ENCODE data around the gene FAM20C.

Gene FAM20C

DNA sequence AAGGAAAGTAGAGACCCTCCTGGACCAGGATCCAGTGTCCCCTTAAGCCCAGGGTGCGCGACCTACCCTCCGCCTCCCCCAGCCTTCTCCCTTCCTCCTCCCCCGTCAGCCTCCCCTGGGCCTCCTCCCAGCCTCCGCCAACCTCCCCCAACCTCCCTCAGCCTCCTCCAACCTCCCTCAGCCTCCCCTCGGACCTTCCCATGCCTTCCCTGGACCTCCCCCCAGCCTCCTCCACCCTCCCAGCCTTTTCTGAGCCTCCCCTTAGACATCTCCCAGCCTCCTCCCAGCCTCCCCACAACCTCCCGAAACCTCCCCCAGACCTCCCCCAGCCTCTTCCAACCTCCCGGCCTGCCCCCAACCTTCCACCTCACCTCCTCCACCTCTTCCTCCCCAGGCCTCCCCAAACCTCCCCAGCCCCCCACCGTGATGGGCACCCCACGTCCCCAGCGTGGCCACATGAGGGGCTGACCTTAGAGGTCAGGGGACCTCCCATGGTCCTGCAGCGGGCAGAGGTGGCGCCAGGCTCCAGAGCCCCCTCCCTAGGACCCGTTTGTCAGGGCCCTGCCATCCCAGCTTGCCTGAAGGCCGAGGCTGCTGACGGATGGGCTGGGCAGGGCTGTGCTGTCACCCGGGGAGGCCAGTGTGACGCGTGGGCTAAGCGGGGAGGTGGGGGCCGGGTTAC, 18.8 kb downstream of the FAM20C start:
- DNase-seq = no peak

DNA sequence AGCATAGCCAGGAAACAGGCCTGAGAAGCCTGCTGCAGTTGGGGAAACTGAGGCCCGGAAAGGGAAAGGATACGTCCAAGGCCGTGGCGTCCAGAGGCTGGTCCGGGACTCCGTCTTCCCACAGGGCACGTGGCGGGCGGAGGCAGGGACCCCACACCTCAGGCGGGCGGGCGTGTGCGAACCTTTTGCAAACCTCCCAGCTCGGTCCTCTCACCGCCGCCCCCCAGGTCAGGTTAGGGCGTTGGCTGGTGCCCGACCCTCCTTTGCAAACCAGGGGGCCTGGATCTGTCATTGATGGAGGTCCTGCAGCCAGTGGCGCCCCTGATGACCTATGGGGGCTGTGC, 19.3 kb downstream of the FAM20C start:
- DNase-seq = no peak

DNA sequence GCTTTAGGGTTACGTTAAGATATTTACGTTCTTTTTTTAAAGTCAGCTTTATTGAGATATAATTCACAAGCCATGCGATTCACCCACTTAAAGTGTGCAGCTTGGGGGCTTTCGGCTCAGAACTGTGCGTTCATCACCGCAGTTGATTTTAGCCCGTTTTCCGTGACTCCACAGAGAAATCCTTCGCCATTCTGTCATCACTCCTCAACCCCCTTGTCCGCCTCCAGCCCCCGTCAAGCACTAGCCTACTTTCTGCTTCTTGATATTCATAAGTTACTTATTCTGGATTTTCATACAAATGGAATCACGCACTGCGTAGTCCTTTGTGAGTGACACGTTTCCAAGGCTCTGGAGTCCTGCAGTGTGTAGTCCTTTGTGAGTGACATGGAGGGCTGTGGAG, 20.4 kb downstream of the FAM20C start:
- DNase-seq = no peak

DNA sequence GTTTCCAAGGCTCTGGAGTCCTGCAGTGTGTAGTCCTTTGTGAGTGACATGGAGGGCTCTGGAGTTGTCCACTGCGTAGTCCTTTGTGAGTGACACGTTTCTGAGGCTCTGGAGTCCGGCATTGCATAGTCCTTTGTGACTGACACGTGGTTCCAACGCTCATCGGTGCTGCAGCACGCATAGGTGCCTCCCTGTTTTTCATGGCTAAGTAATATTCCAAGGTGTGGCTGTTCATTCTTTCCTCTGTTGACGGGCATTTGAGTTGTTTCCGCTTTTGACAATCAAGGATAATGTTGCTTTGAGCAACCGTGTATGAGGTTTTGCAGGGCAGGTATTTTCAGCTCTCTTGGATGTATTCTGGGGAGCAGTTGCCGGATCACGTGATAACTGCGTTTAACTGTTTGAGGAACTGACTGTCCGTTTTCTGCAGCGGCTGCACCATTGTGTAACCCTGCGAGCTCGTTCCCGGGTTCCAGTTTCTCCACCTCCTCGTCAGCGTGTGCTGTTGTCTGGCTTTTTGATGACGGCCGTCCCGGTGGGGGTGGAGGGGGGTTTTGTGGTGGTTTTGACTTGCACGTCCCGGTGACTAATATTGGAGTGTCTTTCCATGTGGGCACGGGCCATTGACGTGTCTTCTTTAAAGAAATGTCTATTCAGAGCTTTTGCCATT, 21.1 kb downstream of the FAM20C start:
- no peak for DNase-seq

DNA sequence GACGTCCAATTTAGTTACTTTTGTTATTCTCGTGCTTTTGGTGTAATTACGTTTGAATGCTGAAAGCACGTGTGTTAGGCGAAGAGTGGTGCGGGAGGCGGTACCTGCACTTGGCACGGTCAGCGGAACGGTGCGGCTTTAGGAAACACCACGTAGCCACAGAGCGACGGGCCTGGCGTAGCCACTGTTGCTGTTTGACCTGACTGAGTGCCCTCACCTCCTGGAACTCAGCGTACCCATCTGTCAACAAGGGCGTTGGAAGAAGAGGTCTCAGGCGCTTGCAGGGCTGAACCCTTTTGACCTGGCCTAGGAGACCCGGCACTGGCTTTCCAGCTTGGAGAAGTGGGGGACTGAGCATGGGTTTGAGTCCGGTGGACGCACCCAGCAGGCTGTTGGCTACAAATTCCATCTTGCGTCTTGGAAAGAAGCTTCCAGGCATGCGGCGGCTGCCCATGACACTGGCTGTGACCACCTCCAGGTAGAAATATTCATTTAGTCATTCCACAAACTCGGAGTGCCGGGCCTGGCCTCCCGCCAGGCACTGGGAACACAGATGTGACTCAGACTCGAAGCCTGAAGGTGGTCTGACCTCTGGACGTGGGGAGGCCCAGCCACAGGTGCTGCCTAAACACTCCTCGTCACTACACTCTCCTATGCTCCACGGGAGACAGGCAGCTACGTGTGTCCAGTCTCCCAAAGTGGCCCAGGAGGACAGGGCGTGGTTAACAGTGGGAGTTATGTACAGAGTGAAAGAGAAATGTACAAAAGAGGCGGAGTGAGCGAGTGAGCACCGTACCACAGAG, 22.2 kb downstream of the FAM20C start:
- no peak for DNase-seq

DNA sequence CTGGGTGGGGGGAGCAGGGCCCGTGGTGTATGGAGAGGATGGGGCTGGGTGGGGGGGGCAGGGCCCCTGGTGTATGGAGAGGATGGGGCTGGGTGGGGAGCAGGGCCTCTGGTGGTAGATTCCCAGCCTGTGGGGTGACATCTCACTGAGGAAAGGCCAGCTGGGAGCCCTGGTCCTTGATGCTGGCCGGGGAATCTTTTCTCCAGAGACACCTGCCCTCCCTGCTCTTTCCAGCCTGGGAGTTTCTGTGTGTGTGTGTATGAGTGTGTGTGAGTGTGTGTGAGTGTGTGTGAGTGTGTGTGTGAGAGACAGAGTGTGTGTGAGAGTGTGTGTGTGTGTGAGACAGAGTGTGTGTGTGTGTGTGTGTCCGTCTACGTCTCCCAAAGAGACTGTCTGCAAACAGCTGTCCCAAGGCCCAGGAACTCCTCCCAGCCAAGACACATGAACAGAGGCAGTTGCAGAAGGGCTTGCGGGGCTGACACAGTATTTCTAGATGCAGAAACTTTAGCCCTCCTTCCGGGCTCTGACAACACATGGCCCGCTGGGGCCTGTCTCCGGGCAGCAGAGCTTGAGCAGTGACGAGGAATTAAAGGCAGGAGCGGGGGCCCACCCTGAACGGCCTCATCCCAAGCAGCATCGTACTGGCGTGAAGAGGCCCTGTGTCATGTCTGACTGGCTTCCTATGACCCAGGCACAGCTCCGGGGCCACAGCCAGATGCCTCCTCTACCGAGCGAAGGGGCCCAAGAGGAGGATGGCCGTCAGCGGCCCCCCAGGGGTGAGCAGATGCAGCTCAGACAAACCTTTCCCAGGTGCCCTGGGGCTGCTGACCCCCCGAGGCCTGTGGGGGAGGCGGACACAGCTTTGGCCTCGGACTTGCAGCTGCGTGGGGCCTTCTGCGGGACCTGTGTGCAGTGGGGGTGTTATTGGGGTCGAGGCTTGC, 24.3 kb downstream of the FAM20C start:
- no peak for DNase-seq

DNA sequence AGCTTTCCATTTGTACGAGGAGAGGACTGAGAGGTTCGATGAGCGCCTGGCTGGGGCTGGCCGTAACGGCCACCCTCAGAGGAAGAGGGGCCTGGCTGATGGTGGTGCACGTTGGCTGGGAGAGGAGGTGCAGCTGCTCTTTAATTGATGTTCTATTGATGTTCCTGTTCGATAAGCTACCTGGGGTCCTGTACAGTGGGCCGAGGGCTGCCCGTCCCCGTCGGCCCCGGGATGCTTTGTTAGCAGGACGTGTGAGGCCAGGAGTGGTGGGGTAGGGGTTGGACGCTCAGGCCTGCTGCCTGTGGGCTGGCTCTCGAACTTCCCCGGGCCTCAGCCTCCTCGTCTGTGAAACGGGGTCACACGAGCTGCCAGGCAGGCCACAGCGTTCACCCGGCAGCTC, 25.4 kb downstream of the FAM20C start:
- DNase-seq = no peak

DNA sequence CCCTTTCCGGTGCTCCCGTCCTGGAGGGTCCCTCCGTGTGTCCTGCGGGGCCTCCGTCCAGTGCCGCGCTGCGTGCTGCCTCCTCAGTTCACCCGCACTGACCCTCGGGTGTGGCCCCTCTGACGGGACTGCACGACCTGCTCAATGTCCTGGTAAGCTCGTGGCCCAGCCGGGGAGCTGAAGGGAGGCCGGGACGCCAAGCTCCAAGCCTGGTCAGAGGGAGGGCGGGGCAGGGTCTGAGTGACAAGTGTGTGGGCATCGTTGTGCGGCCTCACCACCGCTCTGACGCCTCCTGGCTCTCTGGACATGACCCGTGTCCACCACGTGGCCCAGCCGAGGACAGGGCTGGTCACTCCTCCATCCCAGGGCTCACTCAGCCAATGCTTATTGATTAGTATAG, 25.9 kb downstream of the FAM20C start:
- no peak for DNase-seq

DNA sequence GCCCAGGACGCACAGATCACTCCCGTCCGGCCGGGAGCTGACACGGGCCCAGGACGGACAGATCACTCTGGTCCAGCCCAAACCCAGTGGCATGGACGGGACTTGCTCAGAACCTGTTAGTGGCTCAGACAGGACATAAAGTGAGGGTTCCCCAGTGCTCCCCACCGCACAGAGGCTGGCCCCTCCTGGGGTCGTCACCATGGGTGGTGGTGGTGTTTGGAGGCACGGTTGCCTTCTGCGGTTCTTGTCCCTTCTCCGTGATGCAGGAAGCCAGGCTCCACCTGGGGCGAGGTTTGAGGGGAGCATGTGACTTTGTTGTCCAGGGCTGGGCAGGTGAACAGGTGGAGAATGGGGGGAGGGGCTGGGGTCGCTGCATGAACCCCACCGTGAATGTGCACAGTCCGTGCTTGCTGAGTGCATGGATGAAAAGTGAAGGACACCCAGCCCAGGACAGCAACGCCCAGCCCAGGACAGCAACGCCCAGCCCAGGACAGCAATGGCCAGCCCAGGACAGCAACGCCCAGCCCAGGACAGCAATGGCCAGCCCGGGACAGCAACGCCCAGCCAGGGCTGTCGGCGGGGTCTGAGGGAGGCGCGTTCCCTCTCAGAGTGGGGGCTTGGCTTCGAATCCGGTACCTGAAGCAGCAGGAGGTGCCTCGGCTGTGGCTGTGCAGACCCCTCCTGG, 26.7 kb downstream of the FAM20C start:
- DNase-seq = no peak

DNA sequence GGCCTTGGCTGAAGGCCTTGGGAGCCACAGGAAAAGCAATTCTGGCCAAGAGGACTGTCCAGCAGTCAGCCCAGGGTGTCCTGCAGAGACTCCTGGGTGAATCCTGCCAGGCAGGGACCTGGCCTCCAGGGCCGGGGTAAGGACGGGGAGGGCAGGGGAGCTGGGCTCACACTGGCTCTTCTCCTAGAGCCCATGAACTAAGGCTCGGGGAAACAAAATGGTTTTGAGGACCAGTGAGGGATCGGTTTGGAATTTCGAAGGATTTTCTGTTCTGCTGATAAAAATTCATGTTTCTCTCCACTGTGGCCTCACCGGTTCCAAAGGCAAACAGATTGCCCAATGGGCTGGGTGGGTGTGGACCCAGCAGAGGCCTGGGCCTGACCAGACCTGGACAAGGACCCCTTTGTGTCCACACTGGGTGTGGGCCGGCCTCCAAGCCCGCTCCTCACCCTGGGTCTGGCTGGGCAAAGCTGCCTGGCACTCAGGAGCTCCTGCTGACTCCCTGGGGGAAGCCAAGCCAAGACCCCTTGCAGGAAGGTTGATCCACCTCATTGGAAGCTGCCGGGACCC, 27.3 kb downstream of the FAM20C start:
- no peak for DNase-seq

DNA sequence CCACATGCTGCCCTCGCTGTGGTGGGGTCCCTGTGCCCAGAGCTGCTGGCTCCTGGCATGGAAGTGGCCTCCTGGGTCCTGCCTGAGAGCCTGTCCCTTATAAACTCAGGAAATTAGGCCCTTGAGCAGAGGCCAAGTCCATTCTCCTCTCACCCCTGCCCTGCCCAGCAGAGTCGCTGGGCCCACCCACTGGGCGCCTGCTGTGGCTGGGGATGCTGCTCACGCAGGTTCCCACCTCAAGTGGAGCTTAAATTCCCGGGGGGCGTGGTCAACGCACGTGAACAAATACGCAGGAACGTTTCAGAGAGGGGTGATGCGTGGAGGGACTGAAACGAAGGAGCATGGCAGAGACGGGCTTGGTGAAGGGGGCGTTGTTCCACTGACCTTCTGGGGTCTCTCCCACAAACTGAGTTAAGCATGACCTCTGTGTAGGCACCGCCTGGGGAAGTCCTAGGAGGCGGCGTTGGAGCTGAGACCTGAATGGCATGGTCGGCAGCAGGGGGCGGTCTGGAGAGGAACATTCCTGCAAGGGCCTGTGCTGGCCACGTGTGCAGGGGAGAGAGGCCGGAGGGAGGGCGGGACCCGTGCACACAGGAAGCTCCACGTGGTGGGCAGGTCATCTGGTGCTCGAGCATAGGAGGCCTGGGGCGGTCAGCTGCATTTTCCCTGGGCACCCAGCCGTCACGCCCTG, 27.9 kb downstream of the FAM20C start:
- DNase-seq = no peak

DNA sequence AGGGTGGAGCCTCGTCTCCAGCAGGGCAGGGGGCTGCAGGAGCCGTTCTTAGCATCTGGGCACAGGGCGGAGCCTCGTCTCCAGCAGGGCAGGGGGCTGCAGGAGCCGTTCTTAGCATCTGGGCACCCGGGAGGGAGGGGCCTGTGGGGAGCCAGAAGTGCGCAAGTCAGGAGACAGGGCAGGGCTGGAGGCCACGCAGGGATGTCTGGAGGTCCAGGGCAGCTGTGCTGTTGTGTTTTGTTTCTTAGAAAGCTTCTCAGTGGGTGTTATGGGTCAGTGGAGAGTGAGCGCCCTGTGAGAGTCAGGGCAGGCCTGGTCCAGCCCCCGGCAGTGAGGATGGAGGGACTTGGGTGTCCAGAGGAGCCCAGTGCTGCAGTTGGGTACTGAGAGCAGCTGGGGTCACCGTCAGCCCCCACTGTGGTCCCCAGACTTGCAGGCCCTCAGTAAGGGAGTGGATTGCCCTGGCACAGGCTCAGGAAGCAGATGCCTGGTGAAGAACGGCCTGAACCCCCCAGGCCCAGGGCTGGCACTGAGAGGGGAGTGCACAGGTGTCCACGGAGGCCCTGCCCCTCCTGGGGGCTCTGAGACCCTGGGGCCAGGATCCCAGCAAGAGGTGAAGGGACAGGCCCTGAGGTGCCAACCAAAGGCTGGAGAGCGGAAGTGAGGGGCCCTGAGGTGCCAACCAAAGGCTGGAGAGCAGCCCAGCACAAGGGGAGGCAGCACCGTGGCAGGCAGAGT, 29.8 kb downstream of the FAM20C start:
- DNase-seq = no peak

DNA sequence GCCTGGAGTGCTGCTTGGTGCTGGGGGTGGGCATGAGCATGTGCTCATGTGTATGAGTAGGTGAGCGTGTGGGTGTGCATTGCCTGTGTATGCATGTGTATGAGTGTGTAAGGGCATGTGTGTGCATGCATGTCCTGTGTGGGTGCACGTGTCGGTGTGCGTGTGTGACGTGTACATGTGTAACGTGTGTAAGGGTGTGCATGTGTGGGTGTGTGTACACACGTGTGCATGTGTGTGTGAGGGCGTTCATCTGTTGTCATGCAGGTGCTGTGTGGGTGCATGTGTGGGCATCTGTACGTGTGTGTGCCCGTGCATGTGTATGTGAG, 30.3 kb downstream of the FAM20C start:
- no peak for DNase-seq

DNA sequence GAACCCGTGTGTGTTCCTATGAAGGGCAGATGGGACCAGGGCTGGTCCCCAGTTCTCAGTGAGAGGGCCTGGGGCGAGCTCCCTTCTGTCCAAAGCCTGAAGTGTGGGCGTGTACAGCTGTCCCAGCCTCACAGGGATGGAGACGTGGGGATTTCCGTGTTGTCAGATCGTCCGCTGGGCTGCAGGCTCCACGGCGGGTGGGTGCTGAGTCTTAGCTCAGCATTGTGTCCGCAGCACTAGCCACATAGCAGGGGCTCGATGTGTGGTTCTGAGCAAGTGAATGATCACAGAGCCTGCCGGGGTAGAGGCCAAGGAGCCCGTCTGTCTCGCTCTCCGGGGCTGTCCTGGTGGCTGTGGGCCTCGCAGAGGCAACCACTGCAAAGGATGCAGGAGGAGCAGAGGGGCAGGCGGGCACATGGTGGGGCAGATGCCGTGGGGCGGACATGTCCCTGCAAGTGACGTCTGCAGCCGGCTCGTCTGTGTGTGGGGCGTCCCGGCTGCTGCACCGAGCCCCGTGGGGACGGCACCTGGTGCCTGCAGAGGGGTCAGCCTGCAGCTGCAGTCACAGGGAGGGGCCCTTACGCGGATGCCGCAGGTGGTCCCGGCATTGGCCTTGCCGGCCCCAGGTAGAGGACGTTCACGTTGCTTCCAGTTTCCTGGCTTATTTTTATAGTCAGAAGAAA, 30.9 kb downstream of the FAM20C start:
- DNase-seq = no peak

DNA sequence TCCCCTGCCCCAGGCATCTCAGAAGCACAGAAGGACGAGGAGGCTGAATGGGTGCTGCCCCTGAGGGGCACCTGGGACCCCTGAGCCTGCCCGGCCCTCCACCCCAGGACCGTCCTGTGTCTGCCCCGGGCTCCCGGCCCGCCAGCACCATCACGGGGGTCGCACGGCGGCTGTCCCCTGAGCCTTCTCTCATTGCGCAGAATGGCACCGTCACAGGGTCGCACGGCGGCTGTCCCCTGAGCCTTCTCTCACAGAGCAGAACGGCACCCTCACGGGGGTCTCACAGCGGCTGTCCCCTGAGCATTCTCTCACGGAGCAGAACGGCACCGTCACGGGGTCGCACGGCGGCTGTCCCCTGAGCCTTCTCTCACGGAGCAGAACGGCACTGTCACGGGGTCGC, 31.5 kb downstream of the FAM20C start:
- no peak for DNase-seq

DNA sequence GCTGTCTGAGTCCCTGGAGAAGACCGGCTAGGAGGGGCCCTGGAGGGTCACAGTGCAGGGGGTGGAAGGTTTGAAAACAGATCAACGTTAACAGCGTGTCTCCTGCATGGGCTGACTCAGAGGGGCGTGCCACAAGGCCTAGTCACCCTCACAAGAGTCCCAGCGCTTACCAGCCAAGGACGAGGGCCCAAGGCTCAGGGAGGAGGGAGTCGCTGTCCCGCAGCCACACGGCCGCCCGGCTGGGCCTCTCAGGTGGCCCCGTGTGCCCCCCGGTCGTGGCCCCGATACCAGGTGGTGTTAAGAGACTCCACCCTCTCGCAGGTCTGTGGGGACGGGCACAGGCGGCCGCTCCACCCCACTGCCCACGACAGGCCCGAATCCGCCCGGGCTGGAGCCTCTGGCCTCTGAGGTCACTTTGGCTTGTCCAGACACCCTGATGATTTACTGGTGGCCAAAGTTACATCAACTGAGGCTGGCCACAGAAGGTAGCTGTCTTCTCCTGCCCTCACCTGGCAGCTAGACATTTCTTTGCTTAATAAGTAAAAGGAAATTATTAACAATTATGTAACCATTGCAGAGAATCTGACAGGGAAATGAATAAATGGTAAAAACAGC, 34.0 kb downstream of the FAM20C start:
- no peak for DNase-seq

DNA sequence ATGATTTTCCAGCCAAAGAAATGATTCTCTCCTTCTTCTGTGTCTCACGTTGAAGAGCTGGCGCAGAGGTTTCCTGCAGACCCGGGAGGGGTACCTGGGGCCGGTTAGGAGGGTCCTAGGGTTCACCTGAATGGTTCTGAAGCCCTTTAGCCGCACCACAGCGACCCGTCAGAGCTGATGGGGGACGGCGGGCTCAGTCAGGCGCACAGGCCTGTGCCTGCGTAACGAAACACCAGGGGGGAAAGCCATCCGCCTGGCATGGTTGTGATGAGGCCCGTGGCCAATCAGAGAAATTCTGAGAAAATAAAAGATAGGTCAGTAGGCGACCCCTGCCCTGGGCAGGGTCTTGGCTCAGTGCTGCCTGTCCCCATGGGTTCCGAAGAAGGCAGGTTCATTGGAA, 35.6 kb downstream of the FAM20C start:
- no peak for DNase-seq

DNA sequence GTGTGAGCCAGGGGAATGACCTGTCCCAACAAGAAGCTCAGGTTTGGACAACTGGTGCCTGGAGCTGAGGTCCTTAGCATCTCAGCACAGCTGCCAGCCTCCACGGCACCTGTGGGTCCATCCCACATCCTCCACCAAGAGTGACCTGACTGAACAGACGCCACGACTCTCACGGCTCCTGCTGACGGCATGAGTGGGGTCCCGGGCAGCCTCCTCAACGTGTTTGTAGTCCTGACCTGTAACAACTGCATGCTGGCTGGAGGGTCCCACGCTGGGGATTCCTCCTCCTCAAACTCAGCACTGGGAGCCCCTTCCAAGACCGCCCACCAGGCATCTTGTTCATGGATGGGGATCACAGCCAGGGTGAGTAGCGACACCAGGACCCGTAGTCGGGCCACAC, 36.2 kb downstream of the FAM20C start:
- no peak for DNase-seq

DNA sequence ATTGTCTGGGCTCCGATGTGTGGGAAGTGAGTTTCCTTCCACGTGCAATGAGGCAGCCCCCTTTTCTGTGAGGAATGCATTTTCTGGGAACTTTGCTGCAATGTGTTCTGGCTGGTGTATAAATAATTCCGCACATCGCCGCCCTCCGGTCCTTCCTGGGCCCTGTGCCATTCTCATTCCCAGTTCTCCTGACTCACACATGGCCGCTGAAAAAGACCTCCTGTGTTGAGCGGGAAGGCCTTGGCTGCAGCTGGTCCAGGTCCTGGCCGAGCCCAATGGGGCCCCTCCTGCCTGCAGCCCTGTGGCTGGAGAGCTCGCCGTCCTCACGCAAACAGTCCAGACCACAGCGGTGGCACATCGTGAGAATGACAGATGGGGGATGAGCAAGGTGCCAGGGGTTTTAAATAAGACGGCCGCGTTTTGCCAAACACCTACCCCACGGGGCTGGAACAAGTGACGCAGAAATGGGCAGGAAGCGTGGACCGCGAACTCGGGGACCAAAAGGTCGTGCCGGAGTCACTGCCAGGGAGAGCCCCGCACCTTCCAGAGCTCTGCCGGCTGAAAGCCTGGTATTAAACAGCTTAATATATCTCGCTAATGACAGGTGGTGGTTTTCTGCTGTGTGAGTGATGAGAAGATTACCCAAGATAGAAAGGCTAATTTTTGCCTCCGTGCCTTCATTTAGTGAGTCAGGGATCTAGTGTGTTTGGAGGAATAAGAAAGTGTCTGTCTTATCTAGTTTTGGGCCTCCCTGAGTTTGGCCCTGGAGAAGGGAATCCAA, 37.0 kb downstream of the FAM20C start:
- DNase-seq = no peak

Measured in activated CD4-positive, CD25-positive, alpha-beta regulatory T cell (primary cell).